Parathyroid adenoma (tissue), 2 donors: ENCODE data around the gene NSA2.
A peak's percentile ranks its signal among the peaks of the same experiment; 100 is the strongest.

Source experiments
- H2AFZ ChIP-seq: fragments of 300-600 bp; sonication (generic); one replicate; pipeline ENCODE4 v1.7.0; 2017; ENCODE audit warnings: antibody characterized with exemption, mild to moderate bottlenecking
- H3K27ac ChIP-seq: fragments of 300-600 bp; sonication (generic); one replicate; pipeline ENCODE4 v1.7.0; 2017
- H3K27me3 ChIP-seq: fragments of 300-600 bp; sonication (generic); one replicate; pipeline ENCODE4 v1.7.0; 2017; ENCODE audit warnings: low read length; ENCODE audit not compliant: control insufficient read depth, insufficient read depth
- H3K36me3 ChIP-seq: fragments of 300-600 bp; sonication (generic); one replicate; pipeline ENCODE4 v1.7.0; 2017; ENCODE audit warnings: low read length; ENCODE audit not compliant: control insufficient read depth, insufficient read depth
- H3K4me1 ChIP-seq: fragments of 300-600 bp; sonication (generic); one replicate; pipeline ENCODE4 v1.7.0; 2017; ENCODE audit warnings: control low read depth
- H3K4me2 ChIP-seq: fragments of 300-600 bp; sonication (generic); one replicate; pipeline ENCODE4 v1.7.0; 2017; ENCODE audit warnings: low read length
- H3K4me3 ChIP-seq: fragments of 300-600 bp; sonication (generic); one replicate; pipeline ENCODE4 v1.7.0; 2017; ENCODE audit warnings: low read depth, low read length
- H3K79me2 ChIP-seq: fragments of 300-600 bp; sonication (generic); one replicate; pipeline ENCODE4 v1.7.0; 2017; ENCODE audit warnings: control low read depth
- H3K9ac ChIP-seq: fragments of 300-600 bp; sonication (generic); one replicate; pipeline ENCODE4 v1.7.0; 2017; ENCODE audit warnings: mild to moderate bottlenecking
- H3K9me3 ChIP-seq: fragments of 300-600 bp; sonication (generic); one replicate; pipeline ENCODE4 v1.7.0; 2017; ENCODE audit warnings: low read length; ENCODE audit not compliant: control insufficient read depth
- TF ChIP-seq, protein P1 (sequence below): fragments of 300-600 bp; sonication (generic); IDR thresholded peaks from one replicate; pipeline ENCODE4 v1.7.0; 2017; ENCODE audit warnings: antibody characterized with exemption, mild to moderate bottlenecking
- donor health status: primary hyperparathyroidism.

The NSA2 gene

GRCh38 chr5:74766849-74767578 is at the start of gene NSA2, which contains the start of gene GFM2:
NSA2 (plus strand) TSS chr5:74767249; CDS start chr5:74767361, 112 bp downstream.
GFM2 (minus strand) TSS chr5:74767117; CDS start chr5:74763742, 3,375 bp downstream.
- Histone ChIP-seq H3K9me3 (no peaks in the 10 kb centered on the region), H3K27ac (peak within 1 kb of the TSS; percentile 71), H3K4me1 (peaks cover 16% of the 10 kb centered on the region), H2AFZ (peak within 1 kb of the TSS; percentile 98), H3K4me2 (peak within 1 kb of the TSS; percentile 84), H3K9ac (peak within 1 kb of the TSS; percentile 85), H3K36me3 (no peaks in the 10 kb centered on the region), H3K27me3 (no peaks in the 10 kb centered on the region), H3K4me3 (peak within 1 kb of the TSS; percentile 95), H3K79me2 (peaks cover 18% of the 10 kb centered on the region)
- TF ChIP-seq, protein P1, sequence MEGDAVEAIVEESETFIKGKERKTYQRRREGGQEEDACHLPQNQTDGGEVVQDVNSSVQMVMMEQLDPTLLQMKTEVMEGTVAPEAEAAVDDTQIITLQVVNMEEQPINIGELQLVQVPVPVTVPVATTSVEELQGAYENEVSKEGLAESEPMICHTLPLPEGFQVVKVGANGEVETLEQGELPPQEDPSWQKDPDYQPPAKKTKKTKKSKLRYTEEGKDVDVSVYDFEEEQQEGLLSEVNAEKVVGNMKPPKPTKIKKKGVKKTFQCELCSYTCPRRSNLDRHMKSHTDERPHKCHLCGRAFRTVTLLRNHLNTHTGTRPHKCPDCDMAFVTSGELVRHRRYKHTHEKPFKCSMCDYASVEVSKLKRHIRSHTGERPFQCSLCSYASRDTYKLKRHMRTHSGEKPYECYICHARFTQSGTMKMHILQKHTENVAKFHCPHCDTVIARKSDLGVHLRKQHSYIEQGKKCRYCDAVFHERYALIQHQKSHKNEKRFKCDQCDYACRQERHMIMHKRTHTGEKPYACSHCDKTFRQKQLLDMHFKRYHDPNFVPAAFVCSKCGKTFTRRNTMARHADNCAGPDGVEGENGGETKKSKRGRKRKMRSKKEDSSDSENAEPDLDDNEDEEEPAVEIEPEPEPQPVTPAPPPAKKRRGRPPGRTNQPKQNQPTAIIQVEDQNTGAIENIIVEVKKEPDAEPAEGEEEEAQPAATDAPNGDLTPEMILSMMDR: no peak

DNA sequence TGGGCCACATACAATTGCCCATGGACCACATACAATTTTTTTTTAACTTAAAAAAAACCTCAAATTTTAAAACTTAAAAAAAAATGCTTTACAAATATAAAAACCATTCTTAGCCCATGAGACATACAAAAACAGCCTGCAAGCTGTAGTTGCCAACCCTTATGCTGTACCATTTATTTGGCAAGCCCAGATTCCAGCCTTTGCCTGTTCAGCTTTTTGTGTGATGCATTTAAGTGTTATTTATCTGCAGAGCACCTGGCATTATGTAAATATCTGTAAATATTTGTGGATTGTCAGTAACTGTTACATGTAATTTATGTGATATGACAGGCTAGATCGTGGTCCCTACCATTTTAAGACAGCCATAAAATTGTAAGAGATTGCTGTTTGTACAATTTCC is 49.5 kb upstream of the NSA2 start:
- Histone ChIP-seq H3K27ac (no peak overlapping the region), H3K4me2 (no peak overlapping the region), H3K36me3 (no peaks in the 10 kb centered on the region), H2AFZ (no peak overlapping the region), H3K4me3 (no peak overlapping the region), H3K9ac (no peak overlapping the region), H3K79me2 (no peaks in the 10 kb centered on the region), H3K27me3 (no peaks in the 10 kb centered on the region), H3K9me3 (no peaks in the 10 kb centered on the region), H3K4me1 (no peaks in the 10 kb centered on the region)
- TF ChIP-seq, protein P1: no peak

GRCh38 chr5:74722271-74722670 is 44.8 kb upstream of the NSA2 start:
- Histone ChIP-seq H3K27me3 (no peaks in the 10 kb centered on the region), H3K79me2 (no peaks in the 10 kb centered on the region), H3K9me3 (no peaks in the 10 kb centered on the region), H3K9ac (no peak overlapping the region), H3K27ac (no peak overlapping the region), H3K4me3 (no peak overlapping the region), H3K4me1 (no peaks in the 10 kb centered on the region), H2AFZ (no peak overlapping the region), H3K4me2 (no peak overlapping the region), H3K36me3 (no peaks in the 10 kb centered on the region)
- TF ChIP-seq, protein P1: no peak

GRCh38 chr5:74725331-74725730 is 41.7 kb upstream of the NSA2 start:
- Histone ChIP-seq H3K4me1 (no peaks in the 10 kb centered on the region), H3K4me3 (no peak overlapping the region), H2AFZ (no peak overlapping the region), H3K4me2 (no peak overlapping the region), H3K79me2 (no peaks in the 10 kb centered on the region), H3K27ac (no peak overlapping the region), H3K9me3 (no peaks in the 10 kb centered on the region), H3K9ac (no peak overlapping the region), H3K27me3 (no peaks in the 10 kb centered on the region), H3K36me3 (no peaks in the 10 kb centered on the region)
- TF ChIP-seq, protein P1: no peak

- H3K9me3 ChIP-seq: no peaks in the 10 kb centered on the region
- no peak overlapping the region for H2AFZ ChIP-seq
- no peaks in the 10 kb centered on the region for H3K79me2 ChIP-seq
- no peaks in the 10 kb centered on the region for H3K4me1 ChIP-seq
- no peak overlapping the region for H3K4me2 ChIP-seq
- no peak overlapping the region for H3K9ac ChIP-seq
- no peaks in the 10 kb centered on the region for H3K36me3 ChIP-seq
- no peak overlapping the region for H3K27ac ChIP-seq
- no peaks in the 10 kb centered on the region for H3K27me3 ChIP-seq
- TF ChIP-seq, protein P1: no peak
- H3K4me3 ChIP-seq: no peak overlapping the region
These were observed 30.3 kb upstream of the NSA2 start for GRCh38 chr5:74736759-74737158.
